IgD-negative memory B cell (primary cell): ENCODE measurements around the gene KIAA0513. TPM values are rescaled to one million over a fixed set of nuclear protein-coding genes. Genes with fewer than 3 reads are reported as not detected.
"Not testable (repeated sequence)": the region's sequence is repeated elsewhere in the genome, so short reads cannot be mapped to it uniquely, and the experiment has no call there.

ENCODE experiments used
- H3K27ac Mint-ChIP-seq, 3 donors: one replicate each; pipeline ENCODE4 v1.8.0; 2020 to 2022; ENCODE audit warnings: mild to moderate bottlenecking in 3 of 3, mixed read lengths in 3 of 3, moderate library complexity in 1 of 3
- H3K27me3 Mint-ChIP-seq: one replicate; pipeline ENCODE4 v1.8.0; 2021; ENCODE audit warnings: mixed read lengths
- H3K36me3 Mint-ChIP-seq: one replicate; pipeline ENCODE4 v1.8.0; 2020; ENCODE audit warnings: mild to moderate bottlenecking, mixed read lengths
- H3K4me1 Mint-ChIP-seq, 3 donors: one replicate each; pipeline ENCODE4 v1.8.0; 2020 to 2022; ENCODE audit warnings: mixed read lengths in 3 of 3, mild to moderate bottlenecking in 1 of 3
- H3K4me3 Mint-ChIP-seq, 4 donors: one replicate each; pipeline ENCODE4 v1.8.0; 2020 to 2022; ENCODE audit warnings: mild to moderate bottlenecking in 4 of 4, mixed read lengths in 4 of 4, moderate library complexity in 3 of 4
- H3K9me3 Mint-ChIP-seq, 3 donors: one replicate each; pipeline ENCODE4 v1.8.0; 2020 to 2021; ENCODE audit warnings: mixed read lengths in 3 of 3, mild to moderate bottlenecking in 1 of 3
- polyA plus RNA-seq: library from polyadenylated mRNA; unstranded; fragments of 300-500 nt; fragmentation: Illumina TruSeq; gene quantifications from one replicate; pipeline ENCODE4 v1.2.3, GENCODE V29; 2021

Gene KIAA0513
- polyA plus RNA-seq, 1 donor from 2014 or later = 1.1 TPM

DNA sequence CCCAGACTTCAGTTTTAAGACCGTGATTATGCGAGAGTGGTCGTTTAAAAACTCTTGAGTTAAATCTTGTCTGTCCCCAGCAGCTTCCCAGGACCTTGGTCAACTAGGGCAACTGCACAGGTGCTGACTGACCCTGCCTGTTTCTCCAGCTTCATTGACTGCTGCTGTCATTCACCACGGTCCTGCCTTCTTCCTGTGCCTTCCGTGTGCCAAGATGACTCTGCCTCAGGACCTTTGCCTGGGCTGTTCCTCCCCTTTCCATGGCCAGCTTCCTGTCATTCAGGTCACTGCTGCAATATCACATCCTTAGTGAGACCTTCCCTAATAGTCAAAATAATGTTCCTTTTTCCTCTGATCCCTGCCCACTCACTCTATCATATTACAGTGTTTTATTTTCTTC is 3.9 kb downstream of the KIAA0513 start:
- peaks cover 8% of the 10 kb centered on the region for H3K27me3 Mint-ChIP-seq
- no peaks in the 10 kb centered on the region for H3K9me3 Mint-ChIP-seq
- H3K36me3 Mint-ChIP-seq = peaks cover 1% of the 10 kb centered on the region
- H3K4me1 Mint-ChIP-seq = peaks cover 18 to 28% (median 22%) of the 10 kb centered on the region in 3 donors
- H3K4me3 Mint-ChIP-seq = no peak overlapping the region
- no peak overlapping the region for H3K27ac Mint-ChIP-seq

- H3K27ac Mint-ChIP-seq, H3K4me3 Mint-ChIP-seq, H3K36me3 Mint-ChIP-seq, H3K27me3 Mint-ChIP-seq, H3K9me3 Mint-ChIP-seq: not testable (repeated sequence)
- H3K4me1 Mint-ChIP-seq = peaks cover 14 to 23% (median 16%) of the 10 kb centered on the region in 3 donors
Measured at GRCh38 chr16:85032187-85032586, 4.6 kb downstream of the KIAA0513 start.

DNA sequence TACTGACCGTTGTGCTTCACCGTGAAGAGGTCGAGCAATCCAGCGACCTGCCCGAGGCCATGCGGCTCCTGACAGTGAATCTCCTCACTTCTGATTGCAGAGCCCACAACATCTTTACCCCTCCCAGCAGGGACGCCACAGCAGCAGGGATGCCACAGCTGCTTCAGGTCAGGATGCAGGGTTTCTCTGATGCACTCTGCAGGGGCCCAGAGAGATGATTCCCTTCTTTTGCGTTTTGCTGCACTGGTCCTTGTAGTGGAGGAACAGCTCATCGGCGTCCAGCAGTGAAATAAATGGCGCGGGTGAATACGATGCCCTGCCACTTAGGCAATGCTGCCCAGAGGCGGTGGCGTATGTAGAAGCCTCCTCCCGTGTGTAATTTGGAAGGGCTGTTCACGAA is 5.6 kb downstream of the KIAA0513 start:
- Mint-ChIP-seq H3K36me3 (peaks cover 1% of the 10 kb centered on the region), H3K4me3 (no peak overlapping the region), H3K9me3 (no peaks in the 10 kb centered on the region), H3K27ac (no peak overlapping the region), H3K27me3 (peaks cover 8% of the 10 kb centered on the region), H3K4me1 (peaks cover 11 to 21% (median 16%) of the 10 kb centered on the region in 3 donors)

- Mint-ChIP-seq H3K4me1 (peaks cover 2 to 5% (median 3%) of the 10 kb centered on the region in 3 donors), H3K27me3 (no peaks in the 10 kb centered on the region), H3K9me3 (no peaks in the 10 kb centered on the region), H3K27ac (no peak overlapping the region), H3K4me3 (peak overlapping the region in 1 of 4 donors; percentile 52), H3K36me3 (peaks cover 1% of the 10 kb centered on the region)
Measured at GRCh38 chr16:85034591-85035433, 7.2 kb downstream of the KIAA0513 start.

DNA sequence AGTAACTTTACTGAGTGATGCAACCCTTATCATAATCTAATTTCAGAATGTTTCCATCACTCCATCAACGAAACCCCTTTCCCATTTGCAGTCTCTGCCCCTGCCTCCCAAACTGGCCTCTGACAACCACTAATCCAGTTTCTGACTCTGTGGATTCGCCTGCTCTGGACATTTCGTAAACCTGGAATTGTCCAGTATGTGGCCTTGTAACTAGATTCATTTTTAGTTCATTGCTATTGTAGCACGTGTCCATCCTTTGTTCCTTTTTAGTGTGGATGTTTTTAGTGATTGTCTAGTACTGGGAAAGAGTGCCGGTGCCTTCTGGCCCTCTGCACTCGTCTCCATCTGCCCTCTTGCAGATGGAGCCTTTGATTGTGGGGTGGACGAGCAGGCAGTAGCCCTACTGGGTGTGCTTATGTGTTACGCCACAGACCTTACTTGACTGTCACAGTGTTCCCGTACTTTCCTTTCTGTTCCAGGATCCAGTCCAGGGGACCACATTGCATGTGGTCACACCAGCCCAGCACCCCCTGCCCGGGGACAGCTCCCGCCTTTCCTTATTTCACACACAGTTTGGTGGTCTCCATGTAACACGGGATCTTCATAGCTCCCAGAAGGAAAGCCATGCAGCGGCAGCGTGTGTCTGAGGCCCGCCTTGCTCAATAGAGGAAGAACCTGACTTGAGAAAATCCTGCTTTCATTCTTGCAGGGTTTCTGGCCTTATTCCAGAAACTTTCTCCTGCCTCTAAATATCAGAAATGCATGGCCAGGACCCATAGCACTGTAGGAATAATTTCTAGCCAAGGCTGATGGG is 8.8 kb downstream of the KIAA0513 start:
- Mint-ChIP-seq H3K4me3 (no peak overlapping the region), H3K36me3 (peaks cover 1% of the 10 kb centered on the region), H3K4me1 (peaks cover 0 to 4% (median 0%) of the 10 kb centered on the region in 3 donors), H3K27ac (no peak overlapping the region), H3K27me3 (peaks cover 5% of the 10 kb centered on the region), H3K9me3 (no peaks in the 10 kb centered on the region)

- Mint-ChIP-seq H3K27ac (no peak overlapping the region), H3K4me1 (no peaks in the 10 kb centered on the region), H3K27me3 (peaks cover 5% of the 10 kb centered on the region), H3K4me3 (no peak overlapping the region), H3K36me3 (peaks cover 1% of the 10 kb centered on the region), H3K9me3 (no peaks in the 10 kb centered on the region)
Measured at GRCh38 chr16:85037050-85037410, 9.4 kb downstream of the KIAA0513 start.

DNA sequence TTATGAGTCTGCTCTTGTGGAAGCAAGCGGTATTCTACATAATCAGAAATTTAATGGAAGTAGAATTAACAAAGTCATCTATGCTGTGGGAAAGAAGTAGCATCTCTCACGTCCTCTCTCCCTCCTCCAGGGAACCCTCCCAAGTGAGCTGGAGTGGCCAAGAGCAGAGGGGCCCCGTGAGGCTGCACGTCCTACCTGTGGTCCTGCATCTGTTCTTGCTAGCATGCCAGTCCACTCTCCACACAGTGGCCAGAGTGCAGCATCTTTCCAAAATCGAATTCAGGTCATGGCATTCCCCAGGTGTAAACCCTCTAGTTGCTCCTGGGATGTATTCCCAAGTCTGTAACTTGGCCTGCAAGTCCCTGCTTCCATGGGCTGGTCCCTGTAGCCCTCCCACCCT is 10.1 kb downstream of the KIAA0513 start:
- H3K4me1 Mint-ChIP-seq = no peaks in the 10 kb centered on the region
- H3K27ac Mint-ChIP-seq = no peak overlapping the region
- H3K27me3 Mint-ChIP-seq = peaks cover 5% of the 10 kb centered on the region
- peak overlapping the region in 1 of 4 donors; percentile 26 for H3K4me3 Mint-ChIP-seq
- H3K9me3 Mint-ChIP-seq = no peaks in the 10 kb centered on the region
- H3K36me3 Mint-ChIP-seq = peaks cover 1% of the 10 kb centered on the region

DNA sequence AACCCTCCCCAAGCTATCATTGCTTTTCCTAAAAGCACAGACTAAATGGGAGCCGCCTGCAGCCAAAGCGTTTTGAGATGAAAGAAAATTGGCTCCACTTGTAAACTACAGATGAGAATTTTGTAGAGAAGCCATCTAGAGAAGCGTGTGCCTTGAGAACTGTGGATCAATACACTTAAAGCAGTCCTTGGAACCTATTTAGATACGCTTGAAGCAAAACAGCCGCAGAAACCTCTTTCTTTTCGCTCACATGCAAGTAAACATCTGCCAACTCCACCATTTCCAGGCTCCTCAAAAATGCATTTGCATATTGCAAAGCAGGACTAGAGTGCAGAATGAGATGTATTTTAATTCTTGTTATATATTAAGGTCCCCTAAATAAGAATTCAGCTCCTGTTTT is 13.1 kb downstream of the KIAA0513 start:
- H3K27me3 Mint-ChIP-seq = peaks cover 5% of the 10 kb centered on the region

DNA sequence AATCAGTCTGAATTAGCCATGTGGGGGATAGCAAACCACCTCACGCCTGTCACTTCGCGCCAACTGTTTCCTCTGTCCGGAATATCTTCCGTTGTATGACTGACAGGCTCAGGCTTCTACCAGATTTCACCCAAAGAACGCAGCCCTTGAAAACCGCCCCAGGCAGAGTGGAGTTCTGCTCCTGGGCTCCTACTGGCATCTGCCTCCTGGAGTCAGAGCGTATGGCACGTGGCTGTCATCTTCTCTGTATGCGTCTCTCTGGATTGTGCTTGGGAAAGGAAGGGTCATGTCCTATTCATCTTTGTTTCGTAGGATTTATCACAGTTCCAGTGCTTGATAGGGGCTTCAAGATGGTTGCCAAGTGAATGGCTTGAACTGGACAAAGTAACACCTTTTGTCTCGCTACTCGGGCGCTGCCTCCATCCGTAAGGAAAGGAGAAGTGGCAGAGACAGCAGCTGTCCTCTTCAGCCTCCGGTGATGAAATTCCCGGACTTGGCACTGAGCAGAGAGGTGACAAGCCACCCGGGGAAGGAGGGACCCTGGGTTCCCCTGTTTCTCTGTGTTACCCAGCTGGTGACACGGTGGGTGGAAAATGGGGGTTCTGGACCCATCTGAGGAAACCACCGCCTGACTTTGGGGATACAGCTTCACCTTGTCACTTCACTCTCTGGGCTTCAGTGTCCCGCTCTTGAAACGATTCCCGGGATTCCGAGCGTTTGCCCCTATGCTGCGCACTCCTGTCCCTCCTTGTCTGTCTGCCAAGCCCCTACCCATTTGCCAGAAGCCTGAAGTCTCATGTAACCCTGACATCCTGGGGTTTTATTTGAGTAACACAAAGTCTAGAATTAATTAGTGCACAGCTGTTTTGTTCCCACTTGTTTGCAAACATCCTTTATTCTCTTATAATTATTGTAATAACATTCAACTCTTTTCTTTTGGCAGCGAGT is 13.9 kb downstream of the KIAA0513 start:
- no peak overlapping the region for H3K27ac Mint-ChIP-seq
- peaks cover 3% of the 10 kb centered on the region for H3K36me3 Mint-ChIP-seq
- H3K27me3 Mint-ChIP-seq = peaks cover 9% of the 10 kb centered on the region

More for the DNA sequence above, 13.1 kb downstream of the KIAA0513 start:
- H3K4me1 Mint-ChIP-seq = no peaks in the 10 kb centered on the region
- H3K27ac Mint-ChIP-seq = no peak overlapping the region
- H3K4me3 Mint-ChIP-seq = no peak overlapping the region
- H3K9me3 Mint-ChIP-seq = no peaks in the 10 kb centered on the region
- peaks cover 4% of the 10 kb centered on the region for H3K36me3 Mint-ChIP-seq

GRCh38 chr16:85042167-85042526 is 14.6 kb downstream of the KIAA0513 start:
- Mint-ChIP-seq H3K9me3 (no peaks in the 10 kb centered on the region), H3K4me3 (no peak overlapping the region), H3K27me3 (peaks cover 9% of the 10 kb centered on the region), H3K36me3 (peaks cover 3% of the 10 kb centered on the region), H3K27ac (no peak overlapping the region), H3K4me1 (no peaks in the 10 kb centered on the region)

More for the DNA sequence above, 13.9 kb downstream of the KIAA0513 start:
- no peak overlapping the region for H3K4me3 Mint-ChIP-seq
- no peaks in the 10 kb centered on the region for H3K4me1 Mint-ChIP-seq
- no peaks in the 10 kb centered on the region for H3K9me3 Mint-ChIP-seq

DNA sequence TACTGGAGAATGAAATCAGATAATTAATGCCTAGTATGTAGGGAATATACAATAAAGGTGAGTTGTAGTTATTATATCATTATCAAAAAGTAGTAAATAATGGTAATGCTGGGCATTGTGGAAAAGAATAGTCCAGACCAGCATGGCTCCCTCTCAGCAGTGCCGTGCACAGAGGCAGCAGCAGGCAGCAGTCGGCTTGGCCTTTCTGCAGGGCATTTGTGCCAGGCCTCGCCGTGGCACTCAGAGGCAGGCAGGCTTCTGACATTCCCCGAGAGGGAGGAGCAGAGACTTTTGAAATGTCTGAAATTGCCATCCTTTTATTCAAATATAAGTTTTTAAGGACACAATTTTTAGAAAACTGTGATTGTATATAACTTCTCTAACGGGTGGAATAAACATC is 15.0 kb downstream of the KIAA0513 start:
- Mint-ChIP-seq H3K4me1 (no peaks in the 10 kb centered on the region), H3K4me3 (no peak overlapping the region), H3K27me3 (peaks cover 9% of the 10 kb centered on the region), H3K9me3 (no peaks in the 10 kb centered on the region), H3K36me3 (peaks cover 3% of the 10 kb centered on the region), H3K27ac (no peak overlapping the region)

DNA sequence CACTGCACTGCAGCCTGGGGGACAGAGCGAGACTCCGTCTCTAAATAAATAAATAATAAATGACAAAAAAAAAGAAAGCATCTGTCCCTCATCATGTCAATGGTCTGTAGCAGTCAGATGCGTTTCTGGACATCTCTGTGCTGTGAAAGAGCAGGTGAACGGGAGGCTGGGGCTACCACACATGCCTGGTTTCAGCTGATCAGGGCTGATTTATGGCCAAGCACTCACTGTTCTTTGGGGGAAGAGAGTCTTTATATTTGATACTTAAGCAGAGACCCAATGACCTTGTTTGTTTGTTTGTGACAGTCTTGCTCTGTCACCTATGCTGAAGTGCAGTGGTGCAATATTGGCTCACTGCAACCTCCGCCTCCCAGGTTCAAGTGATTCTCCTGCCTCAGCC is 17.5 kb downstream of the KIAA0513 start:
- Mint-ChIP-seq H3K4me3 (no peak overlapping the region), H3K4me1 (no peaks in the 10 kb centered on the region), H3K27ac (no peak overlapping the region), H3K9me3 (no peaks in the 10 kb centered on the region), H3K36me3 (peaks cover 3% of the 10 kb centered on the region), H3K27me3 (peaks cover 16% of the 10 kb centered on the region)

GRCh38 chr16:85045641-85046471 is 18.3 kb downstream of the KIAA0513 start:
- Mint-ChIP-seq H3K36me3 (peaks cover 3% of the 10 kb centered on the region), H3K27me3 (peaks cover 18% of the 10 kb centered on the region), H3K4me1 (no peaks in the 10 kb centered on the region), H3K9me3 (no peaks in the 10 kb centered on the region), H3K4me3 (peak overlapping the region in 1 of 4 donors; percentile 24), H3K27ac (no peak overlapping the region)

DNA sequence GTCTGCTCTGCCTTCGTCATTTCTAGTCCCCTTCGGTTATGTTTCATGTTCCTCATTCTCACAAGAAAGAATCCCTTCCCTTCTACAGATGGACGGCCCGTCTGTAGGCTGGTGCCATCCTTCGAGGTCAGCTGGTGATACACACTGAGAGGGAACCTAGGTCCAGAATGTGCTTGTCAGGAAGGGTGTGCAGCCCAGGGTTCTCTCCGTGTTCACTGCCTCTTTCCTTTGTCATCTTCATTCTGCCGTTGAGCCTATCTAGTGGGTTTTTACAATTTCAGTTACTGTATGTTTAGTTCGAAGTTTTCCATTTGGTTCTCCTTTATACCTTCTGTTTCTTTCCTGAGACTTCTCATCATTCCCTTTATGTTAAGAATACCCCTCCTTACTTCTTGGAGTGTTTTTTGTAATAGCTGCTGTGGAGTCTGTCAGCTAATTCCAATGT is 18.9 kb downstream of the KIAA0513 start:
- Mint-ChIP-seq H3K27ac (no peak overlapping the region), H3K4me1 (no peaks in the 10 kb centered on the region), H3K4me3 (peak overlapping the region in 1 of 4 donors; percentile 24)

More for the DNA sequence above, 18.9 kb downstream of the KIAA0513 start:
- peaks cover 12% of the 10 kb centered on the region for H3K27me3 Mint-ChIP-seq
- H3K36me3 Mint-ChIP-seq = peaks cover 3% of the 10 kb centered on the region
- no peaks in the 10 kb centered on the region for H3K9me3 Mint-ChIP-seq
